Germinal center (tissue), 1 donor: ENCODE measurements around the gene RNF222.
"Not testable (repeated sequence)": the region's sequence is repeated elsewhere in the genome, so short reads cannot be mapped to it uniquely, and the experiment has no call there.

ENCODE experiments used
- DNase-seq: peaks from one replicate; pipeline ENCODE4 v3.0.0; 2012; ENCODE audit warnings: mixed read lengths, low spot score

The RNF222 gene

GRCh38 chr17:8410883-8411238, 13.2 kb upstream of the RNF222 start:
- DNase-seq, result no peak

GRCh38 chr17:8409966-8410882, 12.6 kb upstream of the RNF222 start:
- peak; percentile 62 for DNase-seq

- DNase-seq, result no peak
Measured at GRCh38 chr17:8408371-8408770, 10.7 kb upstream of the RNF222 start.

- no peak for DNase-seq
Measured at GRCh38 chr17:8406174-8406573, 8.5 kb upstream of the RNF222 start.

GRCh38 chr17:8405499-8406016, 7.9 kb upstream of the RNF222 start:
- DNase-seq, result no peak

GRCh38 chr17:8402921-8403536, 5.4 kb upstream of the RNF222 start:
- no peak for DNase-seq

- DNase-seq, result no peak
Measured at GRCh38 chr17:8401107-8401506, 3.5 kb upstream of the RNF222 start.

- no peak for DNase-seq
Measured at GRCh38 chr17:8398980-8399379, 1.4 kb upstream of the RNF222 start.

- not testable (repeated sequence) for DNase-seq
Measured at GRCh38 chr17:8394497-8394896, 3.1 kb downstream of the RNF222 start.

GRCh38 chr17:8393470-8394231, 4.0 kb downstream of the RNF222 start:
- peak; percentile 55 for DNase-seq

- no peak for DNase-seq
Measured at GRCh38 chr17:8392674-8393469, 4.8 kb downstream of the RNF222 start.

GRCh38 chr17:8392274-8392673, 5.4 kb downstream of the RNF222 start:
- no peak for DNase-seq

GRCh38 chr17:8391711-8392110, 5.9 kb downstream of the RNF222 start:
- no peak for DNase-seq

GRCh38 chr17:8387914-8388651, 9.5 kb downstream of the RNF222 start:
- DNase-seq, result no peak

GRCh38 chr17:8386841-8387240, 10.8 kb downstream of the RNF222 start:
- no peak for DNase-seq

GRCh38 chr17:8384801-8385378, 12.7 kb downstream of the RNF222 start:
- no peak for DNase-seq

GRCh38 chr17:8383143-8383822, 14.3 kb downstream of the RNF222 start, which contains the start of gene RPL26:
Gene RPL26, minus strand, starts transcription at chr17:8383193. Its CDS starts 883 bp downstream, at chr17:8382310.
- peak; percentile 93 for DNase-seq

- DNase-seq, result no peak
Measured at GRCh38 chr17:8382880-8383142, 14.8 kb downstream of the RNF222 start.

GRCh38 chr17:8382052-8382879, 15.4 kb downstream of the RNF222 start:
- no peak for DNase-seq
